Upper lobe of left lung (tissue), 6 donors: ENCODE measurements around the gene RER1. TPM values are rescaled to one million over a fixed set of nuclear protein-coding genes. Genes with fewer than 3 reads are reported as not detected.

Source experiments
- ATAC-seq, 2 donors: fragments of 200-7000 bp; cut with Tn5 transposase; one replicate each; pipeline ENCODE4 v1.9.1; 2022; ENCODE audit warnings: mild to moderate bottlenecking in 2 of 2, moderate library complexity in 2 of 2; ENCODE audit not compliant: low FRiP score in 2 of 2
- DNase-seq, 2 donors: peaks; one replicate each; pipeline ENCODE4 v3.0.0-alpha.2; 2019 to 2020
- H3K27ac ChIP-seq, 4 donors: fragments of 200-600 bp; sonication (generic); one replicate each; pipeline ENCODE4 v1.5.1; 2016 to 2019
- H3K27me3 ChIP-seq, 4 donors: fragments of 200-600 bp; sonication (generic); one replicate each; pipeline ENCODE4 v1.5.1; 2017 to 2019
- H3K36me3 ChIP-seq, 4 donors: fragments of 200-600 bp; sonication (generic); one replicate each; pipeline ENCODE4 v1.5.1; 2016 to 2019
- H3K4me1 ChIP-seq, 4 donors: fragments of 200-600 bp; sonication (generic); one replicate each; pipeline ENCODE4 v1.5.1; 2018 to 2019
- H3K4me3 ChIP-seq, 4 donors: fragments of 200-600 bp; sonication (generic); one replicate each; pipeline ENCODE4 v1.5.1; 2017 to 2019; ENCODE audit warnings: mild to moderate bottlenecking in 2 of 4, moderate library complexity in 1 of 4
- H3K9me3 ChIP-seq, 4 donors: fragments of 200-600 bp; sonication (generic); one replicate each; pipeline ENCODE4 v1.5.1; 2018 to 2019
- EP300 ChIP-seq, 4 donors: sonication (generic); formaldehyde crosslinking; IDR thresholded peaks; one replicate each; pipeline ENCODE4 v1.5.1; 2017; ENCODE audit warnings: antibody characterized with exemption in 4 of 4, control low read depth in 2 of 4
- POLR2A ChIP-seq, 4 donors: fragments of 450-650 bp; IDR thresholded peaks; one replicate each; pipeline ENCODE4 v1.5.1; 2016 to 2017; ENCODE audit warnings: antibody characterized with exemption in 4 of 4, mild to moderate bottlenecking in 2 of 4
- POLR2AphosphoS5 ChIP-seq, 2 donors: sonication (generic); formaldehyde crosslinking; IDR thresholded peaks; one replicate each; pipeline ENCODE4 v1.5.1; 2017; ENCODE audit warnings: antibody characterized with exemption in 2 of 2
- WGBS, 2 donors: methylation state at CpG; one replicate each; pipeline ENCODE4 v1.1.5; 2017 to 2018; 5-methylcytosine and 5-hydroxymethylcytosine counted together
- total RNA-seq, 6 donors: library from RNA; depleted of rRNA in 4 of 6; stranded (reverse); fragments of >200 nt in 4 of 6; gene quantifications; one replicate each; pipeline versions ENCODE4 v1.1.0 to v1.2.1, GENCODE V29; 2016 to 2021
- TF ChIP-seq, protein P1 (sequence below), 6 experiments: fragments of 450-650 bp in 4 of 6; fragments of 200-600 bp in 2 of 6; sonication (generic) in 2 of 6; IDR thresholded peaks; one replicate each; pipeline ENCODE4 v1.5.1; 2016 to 2019; ENCODE audit warnings: antibody characterized with exemption in 6 of 6
- donor health status: DM: no; HTN: no; CAD: no; lungs with moderate emphysema.
- donor health status: DM: no; HTN: yes; CAD: no; lungs with severe emphysema.

The RER1 gene
- total RNA-seq, 6 donors from 2014 or later = 48.2 to 133 (median 61.1) TPM

DNA sequence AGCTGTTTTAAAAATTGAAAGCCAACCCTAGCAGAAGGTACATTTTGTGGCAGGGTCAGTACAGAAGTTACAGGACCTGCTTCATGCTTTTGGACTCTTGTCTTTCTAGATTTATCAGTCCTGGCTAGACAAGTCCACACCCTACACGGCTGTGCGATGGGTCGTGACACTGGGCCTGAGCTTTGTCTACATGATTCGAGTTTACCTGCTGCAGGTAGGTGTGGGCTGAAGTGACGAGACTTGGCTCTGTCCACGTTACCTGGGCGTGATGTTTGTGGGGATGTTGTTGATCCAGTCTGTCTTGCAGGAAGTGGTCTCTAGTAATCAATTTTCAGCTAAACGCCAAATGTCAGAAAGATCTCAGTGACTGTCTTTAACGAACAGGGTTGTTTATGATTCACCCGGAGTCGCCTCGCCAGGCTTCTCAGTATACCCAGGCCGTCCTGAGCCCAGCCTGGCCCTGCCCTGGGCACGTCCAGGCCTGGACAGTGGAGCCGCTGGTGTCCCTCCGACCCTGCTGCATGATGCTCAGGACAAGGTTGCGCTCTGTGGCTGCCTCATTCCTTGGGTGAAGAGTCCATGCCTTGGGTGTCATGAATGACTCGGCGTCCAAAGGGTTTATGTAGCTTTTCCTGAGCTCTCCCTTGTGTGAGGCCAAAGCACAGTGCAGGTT, 5.5 kb downstream of the RER1 start:
- TF ChIP-seq, protein P1, sequence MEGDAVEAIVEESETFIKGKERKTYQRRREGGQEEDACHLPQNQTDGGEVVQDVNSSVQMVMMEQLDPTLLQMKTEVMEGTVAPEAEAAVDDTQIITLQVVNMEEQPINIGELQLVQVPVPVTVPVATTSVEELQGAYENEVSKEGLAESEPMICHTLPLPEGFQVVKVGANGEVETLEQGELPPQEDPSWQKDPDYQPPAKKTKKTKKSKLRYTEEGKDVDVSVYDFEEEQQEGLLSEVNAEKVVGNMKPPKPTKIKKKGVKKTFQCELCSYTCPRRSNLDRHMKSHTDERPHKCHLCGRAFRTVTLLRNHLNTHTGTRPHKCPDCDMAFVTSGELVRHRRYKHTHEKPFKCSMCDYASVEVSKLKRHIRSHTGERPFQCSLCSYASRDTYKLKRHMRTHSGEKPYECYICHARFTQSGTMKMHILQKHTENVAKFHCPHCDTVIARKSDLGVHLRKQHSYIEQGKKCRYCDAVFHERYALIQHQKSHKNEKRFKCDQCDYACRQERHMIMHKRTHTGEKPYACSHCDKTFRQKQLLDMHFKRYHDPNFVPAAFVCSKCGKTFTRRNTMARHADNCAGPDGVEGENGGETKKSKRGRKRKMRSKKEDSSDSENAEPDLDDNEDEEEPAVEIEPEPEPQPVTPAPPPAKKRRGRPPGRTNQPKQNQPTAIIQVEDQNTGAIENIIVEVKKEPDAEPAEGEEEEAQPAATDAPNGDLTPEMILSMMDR (IDR thresholded peaks at IDR 0.05) = no peak
- TF ChIP-seq POLR2A (IDR thresholded peaks at IDR 0.05) (no peak), POLR2AphosphoS5 (IDR thresholded peaks at IDR 0.05) (no peak), EP300 (IDR thresholded peaks at IDR 0.05) (no peak)
- ATAC-seq (no peak), DNase-seq (no peak)
- WGBS, 2 donors = 91 to 93% methylated on average over 19 of the region's 19 CpGs
- Histone ChIP-seq H3K36me3 (peaks cover 25 to 86% (median 55%) of the 10 kb centered on the region in 4 donors), H3K4me1 (peaks cover 16 to 27% (median 23%) of the 10 kb centered on the region in 4 donors), H3K9me3 (no peaks in the 10 kb centered on the region), H3K4me3 (no peak overlapping the region), H3K27me3 (no peaks in the 10 kb centered on the region), H3K27ac (no peak overlapping the region)

DNA sequence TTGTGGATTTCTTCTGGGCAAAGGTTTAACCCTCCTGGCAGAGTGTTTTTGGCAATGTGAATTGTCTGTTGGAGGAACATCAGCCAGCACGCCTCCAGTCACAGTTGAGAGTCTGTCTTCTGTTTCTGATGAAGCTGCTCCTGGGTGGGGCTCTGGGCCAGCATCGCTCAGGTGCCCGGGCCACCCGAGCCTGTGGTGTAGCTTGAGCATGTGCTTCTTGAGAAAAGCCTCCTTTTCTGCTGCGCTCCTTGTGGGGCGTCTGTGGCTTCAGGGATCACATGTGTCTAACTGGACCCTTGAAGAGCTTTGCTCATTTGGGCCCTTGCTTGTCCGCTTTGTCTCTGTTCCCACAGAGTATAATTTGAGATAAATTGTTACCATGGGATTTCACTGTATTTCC, 7.2 kb downstream of the RER1 start:
- Histone ChIP-seq H3K9me3 (no peaks in the 10 kb centered on the region), H3K4me3 (no peak overlapping the region), H3K36me3 (peaks cover 35 to 95% (median 70%) of the 10 kb centered on the region in 4 donors), H3K27me3 (no peaks in the 10 kb centered on the region), H3K4me1 (peaks cover under 1 to 10% (median 8%) of the 10 kb centered on the region in 4 donors), H3K27ac (no peak overlapping the region)
- DNase-seq = no peak
- 88 to 92% methylated on average over 5 to 7 of the region's 7 CpGs for WGBS, 2 donors
- no peak for ATAC-seq
- TF ChIP-seq, protein P1 (IDR thresholded peaks at IDR 0.05) = no peak

DNA sequence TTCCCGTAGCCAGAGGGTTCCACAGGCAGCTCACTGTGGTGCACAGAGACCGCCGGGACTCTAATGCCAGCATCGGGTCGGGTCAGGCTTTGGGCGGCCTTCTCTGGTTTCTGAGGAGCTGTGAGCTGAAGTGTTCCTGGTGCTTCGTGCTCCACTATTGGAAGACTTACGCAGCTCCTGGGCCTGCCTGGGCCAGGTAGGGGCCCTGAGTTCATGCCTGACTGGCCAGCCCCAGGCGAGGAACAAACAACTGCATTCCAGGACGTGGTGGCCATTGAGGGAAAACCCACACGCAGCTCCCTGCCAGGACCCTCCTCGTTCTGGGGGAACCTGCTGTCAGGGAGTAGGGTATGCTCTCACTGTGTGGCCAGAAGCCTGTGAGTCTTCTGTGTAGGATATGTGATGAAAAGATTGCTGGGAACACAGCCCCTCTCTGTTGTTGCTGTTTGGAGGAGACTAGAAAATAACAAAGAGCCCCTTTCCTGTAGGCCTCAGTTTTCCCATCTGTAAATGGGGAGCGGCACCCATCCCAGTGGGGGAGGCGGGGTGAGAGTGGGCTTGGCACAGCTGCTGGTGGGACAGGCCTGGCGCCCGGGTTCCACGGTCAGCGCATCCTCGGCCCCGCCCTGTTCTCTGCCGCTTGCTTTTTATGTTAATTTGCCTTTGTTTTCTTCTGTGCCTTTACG, 8.4 kb downstream of the RER1 start:
- H3K4me3 ChIP-seq = no peak overlapping the region
- peaks cover 44 to 97% (median 81%) of the 10 kb centered on the region in 4 donors for H3K36me3 ChIP-seq
- 94 to 97% methylated on average over 11 to 22 of the region's 22 CpGs for WGBS, 2 donors

DNA sequence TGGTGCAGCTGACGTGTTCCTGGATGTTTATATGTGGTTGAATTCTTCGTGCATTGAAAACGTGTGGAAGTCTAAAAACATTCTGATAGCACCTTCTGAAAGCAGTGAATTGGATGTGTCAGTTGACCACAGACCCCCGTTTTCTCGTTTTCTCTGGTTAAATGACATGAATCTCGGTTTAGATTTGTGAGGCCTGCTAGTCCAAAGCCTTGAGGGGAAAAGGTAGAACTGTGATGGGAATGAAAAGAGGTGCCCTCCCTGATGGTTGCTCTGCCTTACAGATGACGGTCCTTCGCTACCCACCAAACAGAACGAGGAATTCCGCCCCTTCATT, 8.9 kb downstream of the RER1 start:
- Histone ChIP-seq H3K36me3 (peaks cover 44 to 98% (median 84%) of the 10 kb centered on the region in 4 donors), H3K4me3 (no peak overlapping the region), H3K27ac (no peak overlapping the region), H3K27me3 (no peaks in the 10 kb centered on the region), H3K4me1 (no peaks in the 10 kb centered on the region), H3K9me3 (no peaks in the 10 kb centered on the region)
- DNase-seq (no peak), ATAC-seq (no peak)
- WGBS, 2 donors = 83 to 87% methylated on average over 10 of the region's 10 CpGs
- TF ChIP-seq, protein P1 (IDR thresholded peaks at IDR 0.05) = no peak
- TF ChIP-seq POLR2A (IDR thresholded peaks at IDR 0.05) (no peak), POLR2AphosphoS5 (IDR thresholded peaks at IDR 0.05) (no peak), EP300 (IDR thresholded peaks at IDR 0.05) (no peak)

More for the DNA sequence above, 8.4 kb downstream of the RER1 start:
- H3K9me3 ChIP-seq = no peaks in the 10 kb centered on the region
- no peak for ATAC-seq
- H3K27ac ChIP-seq = no peak overlapping the region
- TF ChIP-seq EP300 (IDR thresholded peaks at IDR 0.05) (no peak), POLR2AphosphoS5 (IDR thresholded peaks at IDR 0.05) (no peak), POLR2A (IDR thresholded peaks at IDR 0.05) (no peak)
- TF ChIP-seq, protein P1 (IDR thresholded peaks at IDR 0.05) = no peak
- H3K27me3 ChIP-seq = no peaks in the 10 kb centered on the region
- H3K4me1 ChIP-seq = no peaks in the 10 kb centered on the region
- no peak for DNase-seq
